ENCODE data around the gene SELENOI. TPM values are rescaled to one million over a fixed set of nuclear protein-coding genes. Genes with fewer than 3 reads are reported as not detected.
"Not testable (repeated sequence)": the region's sequence is repeated elsewhere in the genome, so short reads cannot be mapped to it uniquely, and the experiment has no call there.

The SELENOI gene
- polyA plus RNA-seq, 1 donor (not counting 4 experiments of a cell fraction or from before 2014, with no cell fraction given) = 38.1 TPM

DNA sequence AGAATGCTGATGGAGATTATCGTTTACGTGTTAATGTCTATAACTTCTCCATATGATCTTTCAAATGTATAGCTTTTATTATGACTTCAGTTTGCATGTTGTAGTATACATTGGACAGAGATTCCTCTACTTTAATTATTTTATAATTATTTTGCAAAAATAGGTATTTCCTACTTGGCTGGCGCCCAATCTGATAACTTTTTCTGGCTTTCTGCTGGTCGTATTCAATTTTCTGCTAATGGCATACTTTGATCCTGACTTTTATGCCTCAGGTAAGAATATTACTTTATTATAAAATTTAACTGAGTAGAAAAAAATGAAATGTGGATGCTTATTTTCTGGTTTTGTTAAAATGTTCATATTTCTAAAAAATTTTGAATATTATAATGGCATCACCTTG lies 18.7 kb downstream of the SELENOI start:
- DNase-seq (ENCODE audit: low read depth, low spot score) (no peak), FAIRE-seq (no peak)
- H2AFZ ChIP-seq (ENCODE audit: control insufficient read depth, low read length) = no peak overlapping the region
- no peaks in the 10 kb centered on the region for H3K27me3 ChIP-seq (ENCODE audit: control insufficient read depth, extremely low read depth, insufficient read depth, low read length)
- no peak overlapping the region for H3K4me2 ChIP-seq (ENCODE audit: control insufficient read depth, extremely low read depth, insufficient read depth, low read depth, low read length)
- dilution Hi-C loops (cut with MboI; ENCODE audit: extremely low pct_ligation_motif_present, low sequenced_read_pairs) = no loop called here
- peaks cover 10% of the 10 kb centered on the region for H4K20me1 ChIP-seq (ENCODE audit: control insufficient read depth, extremely low read depth, insufficient read depth, low read length)
- H3K27ac ChIP-seq (ENCODE audit: control insufficient read depth, insufficient read depth, low read length) = no peak overlapping the region
- no peaks in the 10 kb centered on the region for H3K9me3 ChIP-seq (ENCODE audit: control insufficient read depth, low read depth, low read length)
- H3K4me3 ChIP-seq (ENCODE audit: control insufficient read depth in 2 of 3, extremely low read depth in 1 of 3, insufficient read depth in 2 of 3, low read depth in 1 of 3, low read length in 3 of 3) = no peak overlapping the region
- peaks cover 46% of the 10 kb centered on the region for H3K79me2 ChIP-seq (ENCODE audit: control insufficient read depth, insufficient read depth, low read length)
- no peaks in the 10 kb centered on the region for H3K9me1 ChIP-seq (ENCODE audit: control insufficient read depth, extremely low read depth, insufficient read depth, low read length)
- peaks cover 0 to 5% of the 10 kb centered on the region in 2 experiments for H3K36me3 ChIP-seq (ENCODE audit: control insufficient read depth in 2 of 2, extremely low read depth in 1 of 2, insufficient read depth in 2 of 2, low read length in 2 of 2)
- peaks cover 16% of the 10 kb centered on the region for H3K4me1 ChIP-seq (ENCODE audit: control insufficient read depth, extremely low read depth, insufficient read depth, low read length)
- TF ChIP-seq EZH2 (IDR thresholded peaks at IDR 0.05; ENCODE audit: low read length) = no peak
- H3K9ac ChIP-seq (ENCODE audit: control insufficient read depth, extremely low read depth, insufficient read depth, low read length) = no peak overlapping the region

DNA sequence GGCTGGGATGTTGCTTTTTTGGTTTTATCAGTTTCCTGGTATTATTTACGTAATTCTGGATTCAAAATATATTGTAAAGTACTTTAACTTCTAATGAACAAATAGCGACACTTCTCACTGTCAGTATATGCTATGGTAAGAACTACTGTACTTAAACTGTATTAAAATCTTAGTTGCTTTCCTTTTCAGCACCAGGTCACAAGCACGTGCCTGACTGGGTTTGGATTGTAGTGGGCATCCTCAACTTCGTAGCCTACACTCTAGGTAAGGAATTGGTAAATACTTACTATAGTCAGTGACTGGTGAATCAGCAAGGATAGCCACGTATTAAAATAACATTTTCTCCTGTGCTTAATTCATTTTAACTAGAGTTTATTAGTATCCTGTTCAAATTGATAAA lies 21.0 kb downstream of the SELENOI start:
- Histone ChIP-seq H3K9ac (ENCODE audit: control insufficient read depth, extremely low read depth, insufficient read depth, low read length) (no peak overlapping the region), H3K27me3 (ENCODE audit: control insufficient read depth, extremely low read depth, insufficient read depth, low read length) (no peaks in the 10 kb centered on the region), H3K27ac (ENCODE audit: control insufficient read depth, insufficient read depth, low read length) (no peak overlapping the region), H3K9me1 (ENCODE audit: control insufficient read depth, extremely low read depth, insufficient read depth, low read length) (no peaks in the 10 kb centered on the region), H3K36me3 (ENCODE audit: control insufficient read depth in 2 of 2, extremely low read depth in 1 of 2, insufficient read depth in 2 of 2, low read length in 2 of 2) (peaks cover 0 to 5% of the 10 kb centered on the region in 2 experiments), H4K20me1 (ENCODE audit: control insufficient read depth, extremely low read depth, insufficient read depth, low read length) (peaks cover 7% of the 10 kb centered on the region), H3K4me1 (ENCODE audit: control insufficient read depth, extremely low read depth, insufficient read depth, low read length) (peaks cover 16% of the 10 kb centered on the region), H2AFZ (ENCODE audit: control insufficient read depth, low read length) (no peak overlapping the region), H3K79me2 (ENCODE audit: control insufficient read depth, insufficient read depth, low read length) (peaks cover 24% of the 10 kb centered on the region), H3K4me3 (ENCODE audit: control insufficient read depth in 2 of 3, extremely low read depth in 1 of 3, insufficient read depth in 2 of 3, low read depth in 1 of 3, low read length in 3 of 3) (no peak overlapping the region), H3K4me2 (ENCODE audit: control insufficient read depth, extremely low read depth, insufficient read depth, low read depth, low read length) (no peak overlapping the region), H3K9me3 (ENCODE audit: control insufficient read depth, low read depth, low read length) (no peaks in the 10 kb centered on the region)
- dilution Hi-C loops (cut with MboI; ENCODE audit: extremely low pct_ligation_motif_present, low sequenced_read_pairs) = no loop called here
- no peak for DNase-seq (ENCODE audit: low read depth, low spot score)
- FAIRE-seq = no peak
- TF ChIP-seq, protein P1, sequence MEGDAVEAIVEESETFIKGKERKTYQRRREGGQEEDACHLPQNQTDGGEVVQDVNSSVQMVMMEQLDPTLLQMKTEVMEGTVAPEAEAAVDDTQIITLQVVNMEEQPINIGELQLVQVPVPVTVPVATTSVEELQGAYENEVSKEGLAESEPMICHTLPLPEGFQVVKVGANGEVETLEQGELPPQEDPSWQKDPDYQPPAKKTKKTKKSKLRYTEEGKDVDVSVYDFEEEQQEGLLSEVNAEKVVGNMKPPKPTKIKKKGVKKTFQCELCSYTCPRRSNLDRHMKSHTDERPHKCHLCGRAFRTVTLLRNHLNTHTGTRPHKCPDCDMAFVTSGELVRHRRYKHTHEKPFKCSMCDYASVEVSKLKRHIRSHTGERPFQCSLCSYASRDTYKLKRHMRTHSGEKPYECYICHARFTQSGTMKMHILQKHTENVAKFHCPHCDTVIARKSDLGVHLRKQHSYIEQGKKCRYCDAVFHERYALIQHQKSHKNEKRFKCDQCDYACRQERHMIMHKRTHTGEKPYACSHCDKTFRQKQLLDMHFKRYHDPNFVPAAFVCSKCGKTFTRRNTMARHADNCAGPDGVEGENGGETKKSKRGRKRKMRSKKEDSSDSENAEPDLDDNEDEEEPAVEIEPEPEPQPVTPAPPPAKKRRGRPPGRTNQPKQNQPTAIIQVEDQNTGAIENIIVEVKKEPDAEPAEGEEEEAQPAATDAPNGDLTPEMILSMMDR (optimal IDR thresholded peaks at IDR 0.05 in 1 of 3, IDR thresholded peaks at IDR 0.05 in 1 of 3, conservative IDR thresholded peaks at IDR 0.05 in 1 of 3; ENCODE audit: extremely low read depth in 1 of 3, insufficient read depth in 2 of 3, low read length in 3 of 3) = no peak
- TF ChIP-seq EZH2 (IDR thresholded peaks at IDR 0.05; ENCODE audit: low read length) = no peak

DNA sequence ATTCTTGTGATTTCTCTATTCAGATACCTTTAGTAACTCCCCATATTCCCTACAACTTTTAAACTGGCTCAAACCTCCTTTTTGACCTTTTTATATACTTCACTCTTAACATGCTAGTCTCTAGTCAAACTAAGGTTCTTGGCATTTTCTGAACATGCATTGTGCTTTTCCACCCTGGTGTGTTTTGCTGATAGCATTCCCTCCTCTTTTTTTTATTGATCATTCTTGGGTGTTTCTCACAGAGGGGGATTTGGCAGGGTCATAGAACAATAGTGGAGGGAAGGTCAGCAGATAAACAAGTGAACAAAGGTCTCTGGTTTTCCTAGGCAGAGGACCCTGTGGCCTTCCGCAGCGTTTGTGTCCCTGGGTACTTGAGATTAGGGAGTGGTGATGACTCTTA lies 23.7 kb downstream of the SELENOI start:
- H3K27ac ChIP-seq (ENCODE audit: control insufficient read depth, insufficient read depth, low read length); H3K9ac ChIP-seq (ENCODE audit: control insufficient read depth, extremely low read depth, insufficient read depth, low read length); H3K9me3 ChIP-seq (ENCODE audit: control insufficient read depth, low read depth, low read length); H3K4me1 ChIP-seq (ENCODE audit: control insufficient read depth, extremely low read depth, insufficient read depth, low read length); H3K4me3 ChIP-seq (ENCODE audit: control insufficient read depth in 2 of 3, extremely low read depth in 1 of 3, insufficient read depth in 2 of 3, low read depth in 1 of 3, low read length in 3 of 3); DNase-seq (ENCODE audit: low read depth, low spot score); H4K20me1 ChIP-seq (ENCODE audit: control insufficient read depth, extremely low read depth, insufficient read depth, low read length); H2AFZ ChIP-seq (ENCODE audit: control insufficient read depth, low read length); H3K4me2 ChIP-seq (ENCODE audit: control insufficient read depth, extremely low read depth, insufficient read depth, low read depth, low read length); FAIRE-seq; dilution Hi-C loops (cut with MboI; ENCODE audit: extremely low pct_ligation_motif_present, low sequenced_read_pairs); H3K79me2 ChIP-seq (ENCODE audit: control insufficient read depth, insufficient read depth, low read length); H3K9me1 ChIP-seq (ENCODE audit: control insufficient read depth, extremely low read depth, insufficient read depth, low read length); H3K27me3 ChIP-seq (ENCODE audit: control insufficient read depth, extremely low read depth, insufficient read depth, low read length): not testable (repeated sequence)
- H3K36me3 ChIP-seq (ENCODE audit: control insufficient read depth in 2 of 2, extremely low read depth in 1 of 2, insufficient read depth in 2 of 2, low read length in 2 of 2) = peaks cover 11 to 15% of the 10 kb centered on the region in 2 experiments

DNA sequence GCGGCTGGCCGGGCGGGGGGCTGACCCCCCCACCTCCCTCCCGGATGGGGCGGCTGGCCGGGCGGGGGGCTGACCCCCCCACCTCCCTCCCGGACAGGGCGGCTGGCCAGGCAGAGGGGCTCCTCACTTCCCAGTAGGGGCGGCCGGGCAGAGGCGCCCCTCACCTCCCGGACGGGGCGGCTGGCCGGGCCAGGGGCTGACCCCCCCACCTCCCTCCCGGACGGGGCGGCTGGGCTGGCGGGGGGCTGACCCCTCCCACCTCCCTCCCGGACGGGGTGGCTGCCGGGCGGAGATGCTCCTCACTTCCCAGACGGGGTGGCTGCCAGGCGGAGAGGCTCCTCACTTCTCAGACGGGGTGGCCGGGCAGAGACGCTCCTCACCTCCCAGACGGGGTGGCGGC lies 25.0 kb downstream of the SELENOI start:
- H3K4me1 ChIP-seq (ENCODE audit: control insufficient read depth, extremely low read depth, insufficient read depth, low read length); dilution Hi-C loops (cut with MboI; ENCODE audit: extremely low pct_ligation_motif_present, low sequenced_read_pairs); H3K9ac ChIP-seq (ENCODE audit: control insufficient read depth, extremely low read depth, insufficient read depth, low read length); H3K9me3 ChIP-seq (ENCODE audit: control insufficient read depth, low read depth, low read length); H2AFZ ChIP-seq (ENCODE audit: control insufficient read depth, low read length); H3K4me3 ChIP-seq (ENCODE audit: control insufficient read depth in 2 of 3, extremely low read depth in 1 of 3, insufficient read depth in 2 of 3, low read depth in 1 of 3, low read length in 3 of 3); H3K27me3 ChIP-seq (ENCODE audit: control insufficient read depth, extremely low read depth, insufficient read depth, low read length); H3K4me2 ChIP-seq (ENCODE audit: control insufficient read depth, extremely low read depth, insufficient read depth, low read depth, low read length); H3K9me1 ChIP-seq (ENCODE audit: control insufficient read depth, extremely low read depth, insufficient read depth, low read length); H3K79me2 ChIP-seq (ENCODE audit: control insufficient read depth, insufficient read depth, low read length); FAIRE-seq; H4K20me1 ChIP-seq (ENCODE audit: control insufficient read depth, extremely low read depth, insufficient read depth, low read length); DNase-seq (ENCODE audit: low read depth, low spot score); H3K27ac ChIP-seq (ENCODE audit: control insufficient read depth, insufficient read depth, low read length): not testable (repeated sequence)
- peaks cover 9 to 15% of the 10 kb centered on the region in 2 experiments for H3K36me3 ChIP-seq (ENCODE audit: control insufficient read depth in 2 of 2, extremely low read depth in 1 of 2, insufficient read depth in 2 of 2, low read length in 2 of 2)

Measured in keratinocyte (primary cell).